H9 (cell line): ENCODE results near the gene TET3. TPM values are rescaled to one million over a fixed set of nuclear protein-coding genes. Genes with fewer than 3 reads are reported as not detected.

Source experiments
- DNase-seq: peaks from one replicate; pipeline ENCODE4 v3.0.0-alpha.2; 2017
- H2AFZ ChIP-seq: one replicate; pipeline ENCODE4 v1.6.1; 2013; ENCODE audit warnings: mild to moderate bottlenecking, low read length, control low read depth, moderate library complexity
- H2AK5ac ChIP-seq: 2 replicates; pipeline ENCODE4 v1.6.1; 2013; ENCODE audit warnings: low read length, control low read depth, mixed read lengths; ENCODE audit not compliant: insufficient read length
- H2BK120ac ChIP-seq: one replicate; pipeline ENCODE4 v1.6.1; 2013; ENCODE audit warnings: low read depth, mild to moderate bottlenecking, low read length, control low read depth, inconsistent platforms; ENCODE audit not compliant: poor library complexity, severe bottlenecking
- H2BK12ac ChIP-seq: 2 replicates; pipeline ENCODE4 v1.6.1; 2013; ENCODE audit warnings: low read length, control low read depth, mixed read lengths, low read depth; ENCODE audit not compliant: insufficient read length
- H2BK15ac ChIP-seq: 2 replicates; pipeline ENCODE4 v1.6.1; 2013; ENCODE audit warnings: low read depth, low read length, control low read depth
- H2BK20ac ChIP-seq: one replicate; pipeline ENCODE4 v1.6.1; 2013; ENCODE audit warnings: low read depth, mild to moderate bottlenecking, low read length, control low read depth, inconsistent platforms; ENCODE audit not compliant: poor library complexity, severe bottlenecking
- H2BK5ac ChIP-seq: 2 replicates; pipeline ENCODE4 v1.6.1; 2013; ENCODE audit warnings: low read length, control low read depth, mixed read lengths; ENCODE audit not compliant: insufficient read length
- H3K14ac ChIP-seq: 2 replicates; pipeline ENCODE4 v1.6.1; 2013; ENCODE audit warnings: low read length, control low read depth; ENCODE audit not compliant: insufficient read depth
- H3K18ac ChIP-seq: 2 replicates; pipeline ENCODE4 v1.6.1; 2013; ENCODE audit warnings: low read depth, mild to moderate bottlenecking, mixed read lengths, low read length, control low read depth; ENCODE audit not compliant: insufficient read length
- H3K23ac ChIP-seq: 2 replicates; pipeline ENCODE4 v1.6.1; 2013; ENCODE audit warnings: low read length, control low read depth, mixed read lengths, low read depth; ENCODE audit not compliant: insufficient read length
- H3K23me2 ChIP-seq: 2 replicates; pipeline ENCODE4 v1.6.1; 2013; ENCODE audit warnings: low read depth, mild to moderate bottlenecking, mixed read lengths, low read length, control low read depth; ENCODE audit not compliant: insufficient read length, poor library complexity, severe bottlenecking
- H3K27ac ChIP-seq: 2 replicates; pipeline ENCODE4 v1.5.1; 2013; ENCODE audit warnings: low read length, control low read depth, mixed read lengths, low read depth; ENCODE audit not compliant: insufficient read length
- H3K27me3 ChIP-seq: 2 replicates; pipeline ENCODE4 v1.6.1; 2013; ENCODE audit warnings: low read length, control low read depth, inconsistent platforms; ENCODE audit not compliant: insufficient read depth
- H3K4ac ChIP-seq: 2 replicates; pipeline ENCODE4 v1.6.1; 2013; ENCODE audit warnings: low read depth, mild to moderate bottlenecking, control low read depth, inconsistent platforms, low read length, moderate library complexity
- H3K4me1 ChIP-seq: 2 replicates; pipeline ENCODE4 v1.6.1; 2013; ENCODE audit warnings: low read length, control low read depth, inconsistent platforms; ENCODE audit not compliant: insufficient read depth
- H3K4me2 ChIP-seq: 2 replicates; pipeline ENCODE4 v1.6.1; 2013; ENCODE audit warnings: low read length, control low read depth, mixed read lengths; ENCODE audit not compliant: insufficient read length, insufficient read depth
- H3K56ac ChIP-seq: 2 replicates; pipeline ENCODE4 v1.6.1; 2013; ENCODE audit warnings: low read depth, mild to moderate bottlenecking, mixed read lengths, low read length, control low read depth; ENCODE audit not compliant: insufficient read length
- H3K79me1 ChIP-seq: 2 replicates; pipeline ENCODE4 v1.6.1; 2013; ENCODE audit warnings: low read depth, mild to moderate bottlenecking, moderate library complexity, low read length, control low read depth, inconsistent platforms; ENCODE audit not compliant: insufficient read depth, poor library complexity, severe bottlenecking
- H3K79me2 ChIP-seq: 2 replicates; pipeline ENCODE4 v1.6.1; 2013; ENCODE audit warnings: low read length, control low read depth, inconsistent platforms; ENCODE audit not compliant: insufficient read depth
- H3K9ac ChIP-seq: 2 replicates; pipeline ENCODE4 v1.6.1; 2013; ENCODE audit warnings: low read length, control low read depth, mixed read lengths; ENCODE audit not compliant: insufficient read length; ENCODE audit errors: extremely low read depth
- H3K9me3 ChIP-seq: one replicate; pipeline ENCODE4 v1.6.1; 2013; ENCODE audit warnings: low read depth, low read length, inconsistent platforms; ENCODE audit not compliant: control insufficient read depth
- H3T11ph ChIP-seq: one replicate; pipeline ENCODE4 v1.6.1; 2013; ENCODE audit warnings: mild to moderate bottlenecking, low read length, control low read depth, inconsistent platforms
- H4K20me1 ChIP-seq: one replicate; pipeline ENCODE4 v1.6.1; 2013; ENCODE audit not compliant: control insufficient read depth, insufficient read length, insufficient read depth
- H4K5ac ChIP-seq: 2 replicates; pipeline ENCODE4 v1.6.1; 2013; ENCODE audit warnings: low read depth, mild to moderate bottlenecking, mixed read lengths, low read length, control low read depth; ENCODE audit not compliant: insufficient read length
- H4K8ac ChIP-seq: replicated peaks from 2 replicates; pipeline ENCODE4 v1.6.1; 2013; ENCODE audit warnings: low read length, control low read depth, mixed read lengths, low read depth; ENCODE audit not compliant: insufficient read length
- H4K91ac ChIP-seq: 2 replicates; pipeline ENCODE4 v1.6.1; 2013; ENCODE audit warnings: low read depth, mild to moderate bottlenecking, moderate library complexity, mixed read lengths, low read length, control low read depth; ENCODE audit not compliant: insufficient read length
- H3K27ac Mint-ChIP-seq, 3 experiments: 2 replicates in 2 of 3; 3 replicates in 1 of 3; pipeline ENCODE4 v1.8.0; 2020 to 2021; ENCODE audit warnings: mixed read lengths in 3 of 3, mild to moderate bottlenecking in 1 of 3, moderate library complexity in 1 of 3
- H3K27me3 Mint-ChIP-seq: 2 replicates; pipeline ENCODE4 v1.8.0; 2021; ENCODE audit warnings: low read depth, mild to moderate bottlenecking, moderate library complexity, mixed read lengths
- H3K36me3 Mint-ChIP-seq, 3 experiments: 2 replicates in 2 of 3; 3 replicates in 1 of 3; pipeline ENCODE4 v1.8.0; 2020 to 2021; ENCODE audit warnings: low read depth in 3 of 3, mixed read lengths in 3 of 3; ENCODE audit not compliant: insufficient read depth in 1 of 3
- H3K4me1 Mint-ChIP-seq, 2 experiments: 2 replicates each; pipeline ENCODE4 v1.8.0; 2020; ENCODE audit warnings: mixed read lengths in 2 of 2
- H3K4me3 Mint-ChIP-seq, 2 experiments: 2 replicates in 1 of 2; 3 replicates in 1 of 2; pipeline ENCODE4 v1.8.0; 2020 to 2021; ENCODE audit warnings: mild to moderate bottlenecking in 2 of 2, mixed read lengths in 2 of 2, moderate library complexity in 1 of 2
- H3K9me3 Mint-ChIP-seq, 2 experiments: 2 replicates in 1 of 2; 3 replicates in 1 of 2; pipeline ENCODE4 v1.8.0; 2020; ENCODE audit warnings: mild to moderate bottlenecking in 2 of 2, mixed read lengths in 2 of 2, moderate library complexity in 1 of 2
- CTCF ChIP-seq: fragments of 200-600 bp; sonication (generic); conservative IDR thresholded peaks from 3 replicates; pipeline ENCODE4 v1.8.0; 2021; ENCODE audit warnings: antibody characterized with exemption, mild to moderate bottlenecking
- WGBS: extraction: QIAGEN DNeasy Blood & Tissue Kit; methylation state at CpG from one replicate; pipeline ENCODE4 v1.1.7; 2013; ENCODE audit warnings: missing lambda C conversion rate, low lambda C conversion rate, mixed read lengths; ENCODE audit not compliant: insufficient read length; ENCODE audit errors: extremely low coverage; 5-methylcytosine and 5-hydroxymethylcytosine counted together
- total RNA-seq: library from RNA; stranded (reverse); gene quantifications from 2 replicates; pipeline ENCODE4 v1.2.1, GENCODE V29; 2021

Gene TET3
- total RNA-seq, 1 experiment from 2014 or later: 24.7 TPM

GRCh38 chr2:73998933-73999332, 14.2 kb downstream of the TET3 start:
- Histone ChIP-seq H3K14ac (no peak overlapping the region), H4K20me1 (no peaks in the 10 kb centered on the region), H3K27me3 (no peaks in the 10 kb centered on the region; the same call in 1 of the 2 replicates), H3T11ph (no peak overlapping the region), H4K8ac (no peak overlapping the region), H2BK120ac (no peak overlapping the region), H3K56ac (no peak overlapping the region), H3K23ac (no peak overlapping the region), H3K9ac (no peak overlapping the region), H4K91ac (no peak overlapping the region), H2BK5ac (no peak overlapping the region), H3K9me3 (no peaks in the 10 kb centered on the region), H3K18ac (no peak overlapping the region), H3K4me1 (peaks cover 5% of the 10 kb centered on the region; the same call in 1 of the 2 replicates), H3K4ac (no peak overlapping the region), H4K5ac (no peak overlapping the region), H2AK5ac (no peak overlapping the region), H2BK15ac (no peak overlapping the region), H3K23me2 (no peaks in the 10 kb centered on the region), H3K79me1 (no peaks in the 10 kb centered on the region), H3K79me2 (peaks cover 4% of the 10 kb centered on the region; the same call in 1 of the 2 replicates), H2AFZ (no peak overlapping the region), H2BK20ac (no peak overlapping the region), H2BK12ac (no peak overlapping the region), H3K4me2 (no peak overlapping the region), H3K27ac (no peak overlapping the region)
- no CpG with 5 or more reads among the region's 4 CpGs for WGBS
- Mint-ChIP-seq H3K27ac (peak overlapping the region in 1 of 3 experiments; percentile 7; a peak in 1 of 7 replicates), H3K4me3 (no peak overlapping the region), H3K27me3 (peaks cover 18% of the 10 kb centered on the region), H3K36me3 (no peaks in the 10 kb centered on the region; a peak in 2 of 7 replicates), H3K9me3 (no peaks in the 10 kb centered on the region; a peak in 1 of 5 replicates), H3K4me1 (peaks cover 58 to 67% of the 10 kb centered on the region in 2 experiments)
- TF ChIP-seq CTCF: no peak
- DNase-seq: no peak
